ENCODE results near the gene KCND3.

Gene KCND3

GRCh38 chr1:111837393-111837792 lies 152.1 kb downstream of the KCND3 start:
- no peak for DNase-seq

- DNase-seq = no peak
Observed at GRCh38 chr1:111836111-111836510, 153.4 kb downstream of the KCND3 start.

GRCh38 chr1:111835514-111835913 lies 154.0 kb downstream of the KCND3 start:
- DNase-seq = no peak

GRCh38 chr1:111834956-111835355 lies 154.5 kb downstream of the KCND3 start:
- no peak for DNase-seq

- no peak for DNase-seq
Observed at GRCh38 chr1:111833334-111833733, 156.1 kb downstream of the KCND3 start.

GRCh38 chr1:111832521-111833155 lies 156.8 kb downstream of the KCND3 start:
- DNase-seq = no peak

- no peak for DNase-seq
Observed at GRCh38 chr1:111831153-111831552, 158.3 kb downstream of the KCND3 start.

- no peak for DNase-seq
Observed at GRCh38 chr1:111827946-111828345, 161.5 kb downstream of the KCND3 start.

- no peak for DNase-seq
Observed at GRCh38 chr1:111826278-111826677, 163.2 kb downstream of the KCND3 start.

GRCh38 chr1:111825217-111825616 lies 164.3 kb downstream of the KCND3 start:
- no peak for DNase-seq

- no peak for DNase-seq
Observed at GRCh38 chr1:111822138-111822537, 167.3 kb downstream of the KCND3 start.

- no peak for DNase-seq
Observed at GRCh38 chr1:111821121-111821745, 168.2 kb downstream of the KCND3 start.

- DNase-seq = no peak
Observed at GRCh38 chr1:111819566-111820263, 169.8 kb downstream of the KCND3 start.

- DNase-seq = no peak
Observed at GRCh38 chr1:111818546-111818945, 170.9 kb downstream of the KCND3 start.

- no peak for DNase-seq
Observed at GRCh38 chr1:111818081-111818480, 171.4 kb downstream of the KCND3 start.

GRCh38 chr1:111814642-111815041 lies 174.8 kb downstream of the KCND3 start:
- no peak for DNase-seq

GRCh38 chr1:111814305-111814628 lies 175.2 kb downstream of the KCND3 start:
- DNase-seq = no peak

- DNase-seq = no peak
Observed at GRCh38 chr1:111813440-111814304, 175.8 kb downstream of the KCND3 start.

GRCh38 chr1:111812306-111812705 lies 177.2 kb downstream of the KCND3 start:
- no peak for DNase-seq

GRCh38 chr1:111811891-111812290 lies 177.6 kb downstream of the KCND3 start:
- DNase-seq = no peak

GRCh38 chr1:111805251-111805650 lies 184.2 kb downstream of the KCND3 start:
- DNase-seq = no peak

GRCh38 chr1:111804776-111805175 lies 184.7 kb downstream of the KCND3 start:
- no peak for DNase-seq

GRCh38 chr1:111803951-111804350 lies 185.5 kb downstream of the KCND3 start:
- DNase-seq = no peak
